H4 (cell line): ENCODE measurements around the gene DENND5A. TPM values are rescaled to one million over a fixed set of nuclear protein-coding genes. Genes with fewer than 3 reads are reported as not detected.

Experiments used
- DNase-seq: peaks from one replicate; pipeline ENCODE4 v3.0.0-alpha.2; 2015; ENCODE audit warnings: low spot score
- total RNA-seq: library from RNA; depleted of rRNA; stranded (reverse); fragments of >200 nt; shearing (Covaris generic); gene quantifications from 2 replicates; pipeline ENCODE4 v1.2.3, GENCODE V29; 2014

Gene DENND5A
- total RNA-seq, 1 experiment from 2014 or later: 56.4 TPM

GRCh38 chr11:9138612-9139579 is 126.3 kb downstream of the DENND5A start:
- peak; percentile 90 for DNase-seq

GRCh38 chr11:9138133-9138453 is 127.1 kb downstream of the DENND5A start:
- no peak for DNase-seq

GRCh38 chr11:9137293-9138132 is 127.6 kb downstream of the DENND5A start:
- peak; percentile 70 for DNase-seq

GRCh38 chr11:9136741-9137140 is 128.4 kb downstream of the DENND5A start:
- DNase-seq: no peak

GRCh38 chr11:9133956-9134355 is 131.2 kb downstream of the DENND5A start:
- no peak for DNase-seq

- DNase-seq: no peak
These were observed 132.8 kb downstream of the DENND5A start for GRCh38 chr11:9132203-9132878.

- DNase-seq: no peak
These were observed 134.9 kb downstream of the DENND5A start for GRCh38 chr11:9130297-9130696.

- no peak for DNase-seq
These were observed 138.5 kb downstream of the DENND5A start for GRCh38 chr11:9126636-9127035.

- no peak for DNase-seq
These were observed 139.8 kb downstream of the DENND5A start for GRCh38 chr11:9125185-9125886.

GRCh38 chr11:9123595-9124304 is 141.4 kb downstream of the DENND5A start:
- DNase-seq: no peak

GRCh38 chr11:9121469-9121796 is 143.7 kb downstream of the DENND5A start:
- no peak for DNase-seq

GRCh38 chr11:9120664-9121468 is 144.3 kb downstream of the DENND5A start:
- DNase-seq: peak; percentile 30

GRCh38 chr11:9118277-9118676 is 146.9 kb downstream of the DENND5A start:
- no peak for DNase-seq

- no peak for DNase-seq
These were observed 153.1 kb downstream of the DENND5A start for GRCh38 chr11:9112075-9112474.

- no peak for DNase-seq
These were observed 155.1 kb downstream of the DENND5A start for GRCh38 chr11:9109858-9110731.

- no peak for DNase-seq
These were observed 160.6 kb downstream of the DENND5A start for GRCh38 chr11:9104580-9104979.

- no peak for DNase-seq
These were observed 161.4 kb downstream of the DENND5A start for GRCh38 chr11:9103542-9104276.

GRCh38 chr11:9099617-9100016 is 165.5 kb downstream of the DENND5A start:
- no peak for DNase-seq
